GM21786 (cell line): Measurements from ENCODE around the gene SMCHD1.
"Not testable (repeated sequence)": the region's sequence is repeated elsewhere in the genome, so short reads cannot be mapped to it uniquely, and the experiment has no call there.

Experiments used
- ATAC-seq: cut with Tn5 transposase; IDR thresholded peaks from one replicate; pipeline ENCODE4 v1.9.1; 2021; ENCODE audit not compliant: unreplicated experiment

SMCHD1 gene

GRCh38 chr18:2656981-2657512, 1.5 kb downstream of the SMCHD1 start:
- ATAC-seq: no peak

- no peak for ATAC-seq
Observed at GRCh38 chr18:2657788-2658458, 2.4 kb downstream of the SMCHD1 start.

DNA sequence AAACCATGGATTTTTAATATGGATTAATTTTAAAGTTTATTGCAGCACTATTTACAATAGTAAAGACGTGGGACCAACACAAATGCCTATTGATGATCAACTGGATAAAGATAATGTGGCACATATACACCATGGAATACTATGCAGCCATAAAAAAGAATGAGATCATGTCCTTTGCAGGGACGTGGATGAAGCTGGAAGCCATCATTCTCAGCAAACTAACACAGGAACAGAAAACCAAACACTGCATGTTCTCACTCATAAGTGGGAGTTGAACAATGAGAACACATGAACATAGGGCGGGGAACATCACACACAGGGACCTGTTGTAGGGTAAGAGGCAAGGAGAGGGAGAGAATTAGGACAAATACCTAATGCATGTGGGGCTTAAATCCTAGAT, 5.3 kb downstream of the SMCHD1 start:
- not testable (repeated sequence) for ATAC-seq

GRCh38 chr18:2662288-2662687, 6.8 kb downstream of the SMCHD1 start:
- not testable (repeated sequence) for ATAC-seq

DNA sequence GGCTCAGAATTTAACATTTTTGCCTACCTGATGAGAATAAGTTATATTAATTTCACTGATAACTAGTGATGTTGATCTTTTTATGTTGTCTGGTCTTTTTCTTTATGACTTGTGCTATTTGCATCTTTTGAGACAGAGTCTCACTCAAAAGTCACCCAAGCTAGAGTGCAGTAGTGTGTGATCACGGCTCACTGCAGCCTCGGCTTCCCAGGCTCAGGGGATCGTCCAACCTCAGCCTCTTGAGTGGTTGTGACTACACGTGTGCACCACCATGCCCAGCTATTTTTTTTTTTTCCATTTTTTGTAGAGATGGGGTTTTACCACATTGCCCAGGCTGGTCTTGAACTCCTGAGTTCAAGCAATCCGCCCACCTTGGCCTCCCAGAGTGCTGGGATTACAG, 7.5 kb downstream of the SMCHD1 start:
- no peak for ATAC-seq

DNA sequence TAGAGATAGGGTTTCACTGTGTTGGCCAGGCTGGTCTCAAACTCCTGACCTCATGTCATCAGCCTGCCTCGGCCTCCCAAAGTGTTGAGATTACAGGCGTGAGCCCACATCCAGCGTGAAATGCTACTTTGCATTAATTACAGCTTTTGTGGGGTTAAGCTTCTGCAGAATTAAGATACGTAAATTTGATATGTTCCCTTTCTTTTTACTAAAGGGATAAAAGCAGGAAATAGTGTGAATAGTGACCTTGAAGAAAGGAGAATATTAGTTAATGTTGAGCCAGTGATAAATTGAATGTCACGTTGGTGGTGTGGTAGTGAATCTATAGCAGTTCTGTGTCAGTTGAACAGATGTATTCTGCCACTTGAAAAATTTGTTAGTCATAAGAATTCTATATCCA, 16.9 kb downstream of the SMCHD1 start:
- no peak for ATAC-seq

GRCh38 chr18:2672872-2673271, 17.3 kb downstream of the SMCHD1 start:
- no peak for ATAC-seq

GRCh38 chr18:2678933-2679332, 23.4 kb downstream of the SMCHD1 start:
- not testable (repeated sequence) for ATAC-seq

DNA sequence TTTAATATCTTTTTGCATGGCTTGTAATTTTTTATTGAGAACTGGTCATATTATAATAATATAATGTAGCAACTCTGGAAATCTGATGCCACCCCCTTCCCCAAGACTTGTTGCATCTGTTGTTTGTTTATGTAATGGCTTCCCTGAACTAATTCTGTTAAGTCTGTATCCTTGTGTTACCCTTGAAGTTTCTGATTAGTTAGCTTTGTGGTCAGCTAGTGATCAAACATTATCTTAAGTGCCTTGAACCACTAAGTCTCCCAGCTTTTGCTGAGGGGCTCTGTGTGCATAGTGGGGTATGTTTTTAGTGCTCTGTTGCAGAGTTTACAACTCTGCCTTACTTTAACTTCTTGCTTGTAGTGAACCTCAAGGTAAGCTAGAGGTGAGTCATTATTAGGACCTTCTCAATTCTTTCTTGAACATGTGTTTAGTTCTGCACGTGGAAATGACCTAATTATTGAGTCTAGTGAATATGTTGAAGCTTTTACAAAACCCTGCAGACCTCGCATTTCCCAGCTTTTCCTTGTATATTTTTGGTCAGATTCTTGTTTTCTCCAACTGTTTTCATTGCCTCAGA, 24.8 kb downstream of the SMCHD1 start:
- no peak for ATAC-seq

DNA sequence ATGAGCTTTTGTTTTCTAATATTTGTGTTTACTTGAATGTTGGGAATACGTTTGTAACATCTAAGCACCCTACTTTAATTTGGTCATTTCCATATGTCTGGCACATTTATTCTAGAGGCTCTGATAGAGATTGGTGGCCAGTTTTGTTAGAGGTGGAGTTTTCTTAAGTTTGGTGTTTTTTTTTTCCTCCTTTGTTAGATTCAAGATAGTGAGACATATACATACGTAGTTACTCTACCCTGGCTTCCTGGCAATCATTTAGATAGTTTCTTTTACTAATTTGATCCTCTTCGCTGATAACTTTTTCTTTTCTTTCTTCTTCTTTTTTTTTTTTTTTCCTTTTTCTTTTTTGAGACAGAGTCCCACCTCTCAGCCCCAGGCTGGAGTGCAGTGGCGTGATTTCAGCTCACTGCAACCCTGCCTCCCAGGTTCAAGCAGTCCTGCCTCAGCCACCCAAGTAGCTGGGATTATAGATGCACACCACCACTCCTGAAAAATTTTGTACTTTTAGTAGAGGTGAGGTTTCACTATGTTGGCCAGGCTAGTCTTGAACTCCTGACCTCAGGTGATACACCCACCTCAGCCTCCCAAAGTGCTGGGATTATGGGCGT, 26.6 kb downstream of the SMCHD1 start:
- no peak for ATAC-seq

- ATAC-seq: no peak
Observed at GRCh38 chr18:2683055-2683454, 27.5 kb downstream of the SMCHD1 start.

DNA sequence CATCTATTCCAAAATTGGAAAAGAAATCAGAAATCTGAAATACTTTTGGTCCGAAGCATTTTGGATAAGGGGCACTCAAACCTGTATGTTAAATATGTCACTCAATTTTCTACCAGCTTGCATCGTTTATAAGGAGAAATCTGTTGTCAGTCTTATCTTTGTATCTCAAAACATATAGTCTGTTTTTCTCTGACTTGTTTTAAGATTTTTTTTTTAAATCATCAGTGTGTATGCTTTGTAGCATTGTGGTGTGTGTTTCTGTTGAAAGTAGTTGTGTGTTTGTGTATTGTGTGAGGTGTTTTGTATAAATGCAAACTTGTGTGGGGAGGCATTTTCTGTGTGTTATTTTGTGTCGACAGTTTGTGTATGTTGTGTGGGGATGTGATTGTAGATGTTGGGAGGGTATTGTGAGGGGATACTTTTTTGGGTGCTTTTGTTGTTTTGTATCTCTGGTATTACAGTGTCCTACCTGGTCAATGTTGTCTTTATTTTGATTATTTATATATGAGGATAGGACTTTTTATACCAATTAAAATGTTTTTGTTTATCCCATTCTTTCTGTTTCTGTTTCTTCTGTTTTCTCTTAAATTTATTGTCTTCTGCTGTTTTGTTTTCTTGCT, 30.9 kb downstream of the SMCHD1 start:
- no peak for ATAC-seq

GRCh38 chr18:2687390-2688001, 32.0 kb downstream of the SMCHD1 start:
- ATAC-seq: no peak

GRCh38 chr18:2692508-2692907, 37.0 kb downstream of the SMCHD1 start:
- no peak for ATAC-seq

- no peak for ATAC-seq
Observed at GRCh38 chr18:2697184-2697583, 41.7 kb downstream of the SMCHD1 start.

GRCh38 chr18:2699001-2699400, 43.5 kb downstream of the SMCHD1 start:
- no peak for ATAC-seq

- ATAC-seq: no peak
Observed at GRCh38 chr18:2704541-2704940, 49.0 kb downstream of the SMCHD1 start.

- no peak for ATAC-seq
Observed at GRCh38 chr18:2706903-2707302, 51.4 kb downstream of the SMCHD1 start.

DNA sequence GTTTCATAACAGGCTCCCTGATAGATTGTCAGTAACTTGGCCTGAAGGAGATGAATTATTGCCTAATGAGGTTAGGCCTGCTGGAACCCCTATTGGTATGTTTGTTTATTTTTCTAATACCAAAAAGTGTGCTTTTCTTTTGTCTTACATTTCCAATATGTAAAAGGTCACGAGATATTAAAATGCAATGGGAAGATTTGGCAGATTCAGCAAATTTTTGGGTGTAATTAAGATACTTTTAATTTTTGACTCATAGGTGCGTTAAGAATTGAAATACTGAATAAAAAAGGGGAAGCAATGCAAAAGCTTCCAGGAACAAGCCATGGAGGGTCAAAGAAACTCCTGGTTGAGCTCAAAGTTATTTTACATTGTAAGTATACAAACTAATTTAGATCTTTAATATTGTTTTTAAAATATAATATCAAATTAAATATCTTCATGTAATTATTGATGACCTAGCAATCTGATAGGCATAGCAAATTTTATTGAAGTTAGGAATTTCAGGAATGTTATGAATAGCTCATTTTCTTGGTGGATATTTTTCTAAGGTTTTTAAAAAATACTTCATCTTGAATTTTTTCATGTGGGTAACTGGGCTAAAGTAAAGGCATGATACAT, 52.1 kb downstream of the SMCHD1 start:
- no peak for ATAC-seq

DNA sequence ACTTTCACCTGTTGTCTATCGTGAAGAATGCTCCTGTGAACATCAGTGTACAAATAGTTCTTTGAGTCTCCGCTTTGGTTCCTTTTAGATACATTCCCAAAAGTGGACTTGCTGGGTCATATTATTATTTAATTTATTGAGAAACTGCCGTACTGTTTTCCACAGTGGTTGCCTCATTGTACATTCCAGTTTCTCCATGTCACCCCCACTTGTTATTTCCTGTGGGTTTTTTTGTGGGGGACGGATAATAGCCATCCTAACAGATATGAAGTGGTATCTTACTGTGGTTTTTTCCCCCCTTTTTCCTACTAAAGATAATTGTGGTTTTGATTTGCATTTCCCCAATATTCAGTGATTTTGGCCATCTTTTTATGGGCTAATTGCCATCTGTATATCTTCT, 53.8 kb downstream of the SMCHD1 start:
- no peak for ATAC-seq

DNA sequence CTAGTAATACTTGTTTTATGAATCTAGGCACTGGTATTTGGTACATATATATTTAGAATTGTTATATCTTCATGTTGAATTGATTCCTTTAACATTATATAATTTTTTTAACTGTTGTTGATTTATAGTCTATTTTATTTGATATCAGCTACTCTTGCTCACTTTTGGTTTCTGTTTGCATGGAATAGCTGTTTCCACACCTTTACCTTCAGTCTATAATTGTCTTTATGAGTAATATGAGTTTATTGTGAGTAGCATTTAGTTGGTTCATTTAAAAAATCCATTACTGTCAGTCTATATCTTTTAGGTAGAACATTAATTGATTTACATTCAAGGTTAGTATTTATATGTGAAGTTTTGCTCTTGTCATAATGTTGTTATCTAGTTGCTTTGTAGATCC, 58.6 kb downstream of the SMCHD1 start:
- ATAC-seq: no peak
